Hepatocyte (in vitro differentiated cells): ENCODE data around the gene IRS2.

Experiments used
- CTCF ChIP-seq: fragments of 200-600 bp; sonication (generic); IDR thresholded peaks from 2 replicates; pipeline ENCODE4 v1.5.1; 2016; ENCODE audit warnings: antibody characterized with exemption, mild to moderate bottlenecking; ENCODE audit not compliant: poor library complexity
- EZH2 ChIP-seq: fragments of 200-600 bp; sonication (generic); IDR thresholded peaks from 2 replicates; pipeline ENCODE4 v1.6.1; 2016; ENCODE audit warnings: antibody characterized with exemption, mild to moderate bottlenecking, borderline replicate concordance
- EZH2phosphoT487 ChIP-seq: fragments of 200-600 bp; sonication (generic); IDR thresholded peaks from one replicate; pipeline ENCODE4 v1.6.1; 2018; ENCODE audit warnings: antibody characterized with exemption, mild to moderate bottlenecking, low read depth, moderate library complexity; ENCODE audit not compliant: unreplicated experiment, severe bottlenecking

DNA sequence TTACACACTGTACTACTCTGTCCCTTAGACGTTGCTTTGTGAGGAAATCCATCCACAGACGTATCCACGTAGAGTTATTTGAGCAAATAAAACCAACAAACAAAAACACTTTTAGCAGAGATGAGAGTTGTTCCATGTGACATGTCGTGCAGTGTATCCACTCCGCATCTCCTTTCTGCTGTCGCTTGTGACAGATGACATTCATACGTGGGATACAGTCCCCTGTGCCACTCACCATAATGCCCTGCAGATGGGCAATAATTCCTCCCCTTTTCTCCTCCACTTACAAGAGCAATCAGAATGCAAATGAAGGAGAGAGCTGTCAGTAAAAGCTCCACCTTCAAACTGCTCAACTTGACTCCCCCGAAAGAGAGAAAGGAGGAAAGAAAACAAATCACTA, 26.0 kb downstream of the IRS2 start:
- no peak for TF ChIP-seq CTCF
- TF ChIP-seq EZH2phosphoT487 = no peak
- no peak for TF ChIP-seq EZH2
